NCI-H146 treated with DMSO at 0.1 percent for 48 hours (cell line): ENCODE results near the gene PDE4A.
"Not testable (repeated sequence)": the region's sequence is repeated elsewhere in the genome, so short reads cannot be mapped to it uniquely, and the experiment has no call there.

Experiments used
- DNase-seq: peaks from one replicate; lab custom pipeline; 2025; ENCODE audit not compliant: unreplicated experiment; lab: John Stamatoyannopoulos, UW

The PDE4A gene

DNA sequence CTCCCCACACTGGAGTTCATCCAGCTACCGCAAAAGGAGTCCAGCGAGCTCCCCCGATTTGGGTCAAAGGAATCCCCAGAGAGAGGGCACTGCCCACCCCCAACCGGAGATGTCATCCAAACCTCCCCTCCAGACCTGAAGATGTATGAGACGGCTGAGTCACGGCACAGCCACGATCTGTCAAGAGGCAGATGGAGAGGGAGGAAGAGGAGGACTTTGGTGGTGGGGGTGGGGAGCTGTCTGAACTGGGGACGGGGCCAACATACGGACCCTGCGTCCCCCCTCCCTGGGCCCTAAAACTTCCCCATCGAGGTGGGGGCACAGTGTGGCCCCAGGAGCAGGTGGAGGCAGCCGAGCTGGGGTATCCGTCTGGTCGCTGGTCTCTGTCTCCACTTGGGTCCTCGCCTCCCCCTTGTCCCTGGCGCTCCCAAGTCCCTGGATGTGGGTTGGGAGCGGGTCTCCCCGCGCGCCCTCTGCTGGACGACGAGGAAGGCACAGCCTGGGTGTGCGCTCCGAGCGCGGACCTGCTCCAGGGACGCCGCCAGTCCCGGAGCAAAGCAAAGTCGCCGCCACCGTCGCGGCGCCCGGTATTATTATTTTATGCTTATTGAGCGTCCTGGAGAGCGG, 3.8 kb downstream of the PDE4A start:
- DNase-seq = no peak

DNA sequence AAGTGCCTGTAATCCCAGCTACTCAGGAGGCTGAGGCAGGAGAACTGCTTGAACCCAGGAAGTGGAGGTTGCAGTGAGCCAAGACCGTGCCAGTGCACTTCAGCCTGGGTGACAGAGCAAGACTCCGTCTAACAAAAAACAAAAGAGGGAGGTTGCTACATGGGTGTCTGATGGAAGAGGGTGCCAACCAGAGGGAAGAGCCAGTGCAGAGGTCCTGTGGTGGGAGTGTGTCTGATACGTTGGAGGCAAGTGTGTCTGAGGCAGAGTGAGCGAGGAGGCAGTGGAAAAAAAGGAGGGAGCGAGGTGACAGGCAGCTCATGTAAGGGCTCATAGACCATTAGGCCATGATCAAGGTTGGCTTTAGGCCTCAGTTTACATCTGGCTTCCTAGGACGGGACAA, 6.8 kb downstream of the PDE4A start:
- no peak for DNase-seq

DNA sequence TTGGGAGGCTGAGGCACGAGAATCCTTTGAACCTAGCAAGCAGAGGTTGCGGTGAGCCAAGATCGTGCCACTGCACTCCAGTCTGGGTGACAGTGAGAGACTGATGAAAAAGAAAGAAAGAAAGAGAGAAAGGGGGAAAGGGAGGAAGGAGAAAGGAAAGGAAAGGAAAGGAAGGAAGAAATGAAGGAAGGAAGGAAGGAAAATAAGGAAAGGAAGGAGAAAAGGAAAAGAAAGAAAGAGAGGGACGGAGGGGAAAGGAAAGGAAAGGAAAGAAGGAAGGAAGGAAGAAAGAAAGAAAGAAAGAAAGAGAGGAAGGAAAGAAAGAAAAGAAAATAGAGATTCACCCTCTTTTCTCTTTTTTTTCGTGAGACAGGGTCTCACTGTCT, 8.7 kb downstream of the PDE4A start:
- no peak for DNase-seq

DNA sequence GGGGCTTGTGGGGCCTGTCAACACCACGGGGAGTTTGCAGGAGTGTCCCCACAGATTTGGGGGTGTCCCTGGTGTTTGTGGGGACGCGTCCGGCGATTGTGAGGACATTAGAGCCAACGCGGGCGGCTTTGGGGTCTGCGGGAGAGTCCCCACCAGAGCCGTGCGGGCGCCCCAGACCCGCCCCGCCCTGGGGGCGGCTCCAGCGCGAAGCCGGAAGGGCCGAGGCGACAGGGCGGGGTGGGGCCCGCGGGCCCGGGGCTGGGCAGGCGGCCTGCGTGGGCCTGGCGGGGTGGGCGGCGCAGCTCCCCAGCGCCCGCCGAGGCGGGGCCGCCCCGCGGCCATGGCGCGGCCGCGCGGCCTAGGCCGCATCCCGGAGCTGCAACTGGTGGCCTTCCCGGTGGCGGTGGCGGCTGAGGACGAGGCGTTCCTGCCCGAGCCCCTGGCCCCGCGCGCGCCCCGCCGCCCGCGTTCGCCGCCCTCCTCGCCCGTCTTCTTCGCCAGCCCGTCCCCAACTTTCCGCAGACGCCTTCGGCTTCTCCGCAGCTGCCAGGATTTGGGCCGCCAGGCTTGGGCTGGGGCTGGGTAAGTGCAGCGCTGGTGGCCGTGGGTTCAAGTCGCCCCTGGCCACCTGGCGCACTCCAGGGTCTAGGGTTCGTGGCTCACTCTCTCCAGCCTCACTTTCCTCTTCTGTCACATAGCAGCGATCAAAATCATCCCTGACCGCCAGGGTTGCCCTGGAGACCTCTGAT, 10.3 kb downstream of the PDE4A start:
- no peak for DNase-seq

DNA sequence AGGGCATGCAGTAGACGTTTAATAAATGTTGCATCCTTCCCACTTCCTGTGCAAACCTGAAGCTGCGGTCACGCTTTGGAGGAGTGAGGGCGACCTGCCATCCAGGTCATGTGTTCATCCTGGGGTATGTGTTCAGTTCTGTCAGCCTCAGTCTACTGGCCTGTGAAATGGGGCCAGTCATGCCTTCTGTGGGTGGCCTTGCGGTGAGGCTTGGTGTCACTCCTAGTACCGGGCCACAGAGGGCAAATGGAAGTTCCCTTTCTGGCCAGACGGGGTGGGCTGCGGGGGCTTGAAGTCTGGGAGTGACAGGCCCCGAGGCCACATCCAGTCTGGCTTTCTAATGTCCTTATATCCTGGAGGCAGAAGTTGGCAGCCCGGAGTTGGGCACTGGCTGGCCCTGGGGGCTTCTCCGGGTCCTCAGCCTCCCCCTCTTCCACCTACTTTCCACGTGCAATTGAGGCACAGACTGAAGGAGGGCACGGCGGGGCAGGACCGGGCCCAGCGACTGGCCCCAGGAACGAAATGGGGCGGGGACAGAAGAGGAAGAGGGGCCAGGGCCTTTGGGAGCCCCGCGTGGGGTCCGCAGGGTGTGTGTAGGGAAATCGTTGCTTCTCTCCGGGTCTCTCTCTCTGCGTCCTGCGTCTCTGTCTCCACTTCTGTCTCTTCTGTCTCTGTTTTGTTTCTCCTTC, 11.1 kb downstream of the PDE4A start:
- DNase-seq = no peak

DNA sequence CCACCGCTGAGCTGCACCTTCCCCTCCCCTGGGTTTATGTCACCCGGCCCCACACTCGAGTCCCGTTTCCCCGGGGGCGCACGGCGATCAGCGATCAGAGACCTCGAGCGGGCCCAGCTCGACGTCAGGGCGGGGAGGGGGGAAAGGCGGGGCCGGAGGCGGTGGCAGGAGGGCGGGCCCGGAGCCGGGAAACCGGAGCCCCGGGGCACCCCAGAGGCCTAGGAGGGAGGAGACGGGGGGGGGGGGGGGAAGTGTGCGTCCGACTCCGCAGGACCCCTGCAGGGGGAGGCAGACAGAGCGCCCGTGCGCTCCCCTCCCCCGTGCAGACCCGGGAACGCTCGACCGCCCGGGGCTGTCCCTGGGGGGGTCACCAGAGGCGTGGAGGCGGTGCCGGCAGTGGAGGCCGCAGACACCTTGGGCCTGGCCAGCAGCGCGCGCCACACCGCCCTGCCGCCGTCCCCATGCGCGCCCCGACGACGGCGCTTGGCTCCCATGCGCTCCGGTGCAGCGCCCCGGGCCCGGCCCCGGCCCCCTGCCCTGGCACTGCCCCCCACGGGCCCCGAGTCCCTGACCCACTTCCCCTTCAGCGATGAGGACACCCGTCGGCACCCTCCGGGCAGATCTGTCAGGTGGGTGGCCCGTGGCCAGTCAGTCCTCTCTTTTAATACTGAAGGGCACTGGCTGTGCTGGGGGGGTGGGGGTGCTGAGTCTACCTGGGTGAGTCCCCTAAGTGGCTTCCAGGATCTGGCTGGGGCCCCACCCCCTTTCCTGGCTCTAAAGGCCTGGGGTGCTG, 11.8 kb downstream of the PDE4A start:
- DNase-seq = peak; percentile 16

DNA sequence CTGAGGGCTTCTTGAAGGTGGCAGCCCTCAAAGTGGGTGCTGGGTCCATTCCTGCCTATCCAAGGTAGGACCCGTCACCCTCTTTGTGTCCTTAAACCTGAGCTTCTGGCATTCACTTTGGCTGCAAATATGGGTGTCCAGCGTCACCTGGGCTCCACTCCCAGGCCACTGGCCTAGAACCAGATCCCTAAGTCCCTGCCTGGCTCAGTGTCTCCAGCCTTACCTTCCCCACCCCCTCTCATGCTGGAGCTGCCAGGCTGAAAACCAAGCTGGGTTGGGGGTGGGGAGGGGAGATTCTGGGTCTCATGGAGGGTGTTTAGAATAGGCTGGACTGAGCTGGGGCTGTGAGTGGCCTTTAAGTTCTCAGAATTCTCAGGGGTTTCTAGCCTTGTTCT, 12.4 kb downstream of the PDE4A start:
- DNase-seq = no peak

DNA sequence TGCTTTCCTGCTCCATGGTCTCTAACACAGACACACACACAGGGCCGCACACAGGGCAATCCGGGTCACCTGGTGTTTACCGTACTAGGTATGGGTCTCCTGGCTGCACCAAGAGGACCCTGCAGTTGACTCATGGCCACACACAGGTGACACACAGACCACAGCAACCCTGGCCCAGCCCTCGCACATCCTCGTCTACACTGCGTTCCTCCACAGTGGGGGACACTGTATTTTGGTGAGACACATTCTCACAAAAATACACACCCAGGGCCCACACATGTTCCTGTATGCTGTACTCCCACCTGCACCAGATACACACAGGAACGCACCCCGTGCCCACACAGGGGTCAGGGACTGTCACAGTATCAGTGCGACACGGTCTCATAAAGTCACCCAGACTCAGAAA, 12.8 kb downstream of the PDE4A start:
- no peak for DNase-seq

DNA sequence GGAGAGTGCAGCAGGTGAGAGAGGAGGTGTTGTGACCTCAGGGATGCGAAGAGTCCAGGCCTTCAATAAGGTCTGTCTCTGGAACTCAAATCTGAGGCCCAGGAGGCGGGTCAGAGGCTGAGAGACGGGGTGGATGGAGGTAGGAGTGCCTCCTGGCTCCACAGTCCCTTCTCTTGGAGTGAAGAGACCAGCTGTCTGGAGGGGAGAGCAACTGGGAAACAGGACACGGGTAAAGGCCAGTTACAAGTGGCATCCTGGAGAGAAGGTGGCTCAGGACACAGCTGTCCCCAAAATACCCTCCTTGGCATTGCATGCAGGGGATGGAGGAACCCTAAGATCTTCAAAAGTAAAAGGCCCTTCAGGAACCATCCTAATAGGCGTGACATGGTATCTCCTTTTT, 19.2 kb downstream of the PDE4A start:
- no peak for DNase-seq

DNA sequence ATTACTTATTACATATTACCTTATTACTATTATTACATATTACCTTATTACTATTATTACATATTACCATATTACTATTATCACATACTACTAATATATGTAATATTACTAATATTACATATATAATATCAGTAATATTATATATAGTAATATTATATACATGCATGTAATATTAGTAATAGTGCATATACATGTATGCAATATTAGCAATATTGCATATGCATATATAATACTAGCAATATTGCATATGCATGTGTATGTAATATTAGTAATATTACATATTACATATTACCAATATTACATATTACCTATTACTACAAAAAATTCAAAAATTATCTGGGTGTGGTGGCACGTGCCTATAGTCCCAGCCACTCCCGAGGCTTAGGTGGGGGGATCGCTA, 22.4 kb downstream of the PDE4A start:
- DNase-seq = no peak

DNA sequence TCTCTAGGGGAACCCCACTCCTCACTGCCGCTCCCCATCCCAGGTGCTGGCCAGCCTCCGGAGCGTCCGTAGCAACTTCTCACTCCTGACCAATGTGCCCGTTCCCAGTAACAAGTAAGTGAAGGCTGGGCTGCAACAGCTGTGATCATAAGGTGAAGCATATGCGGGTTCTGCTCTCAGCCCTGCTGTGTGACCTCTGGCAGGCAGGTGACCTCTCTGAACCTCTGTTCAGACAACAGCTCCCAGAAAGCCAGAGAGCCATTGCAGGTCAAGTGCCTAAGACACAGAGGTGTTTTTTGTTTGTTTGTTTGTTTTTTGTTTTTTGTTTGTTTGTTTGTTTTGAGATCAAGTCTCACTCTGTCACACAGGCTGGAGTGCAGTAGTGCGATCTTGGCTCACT, 28.7 kb downstream of the PDE4A start:
- DNase-seq = no peak

DNA sequence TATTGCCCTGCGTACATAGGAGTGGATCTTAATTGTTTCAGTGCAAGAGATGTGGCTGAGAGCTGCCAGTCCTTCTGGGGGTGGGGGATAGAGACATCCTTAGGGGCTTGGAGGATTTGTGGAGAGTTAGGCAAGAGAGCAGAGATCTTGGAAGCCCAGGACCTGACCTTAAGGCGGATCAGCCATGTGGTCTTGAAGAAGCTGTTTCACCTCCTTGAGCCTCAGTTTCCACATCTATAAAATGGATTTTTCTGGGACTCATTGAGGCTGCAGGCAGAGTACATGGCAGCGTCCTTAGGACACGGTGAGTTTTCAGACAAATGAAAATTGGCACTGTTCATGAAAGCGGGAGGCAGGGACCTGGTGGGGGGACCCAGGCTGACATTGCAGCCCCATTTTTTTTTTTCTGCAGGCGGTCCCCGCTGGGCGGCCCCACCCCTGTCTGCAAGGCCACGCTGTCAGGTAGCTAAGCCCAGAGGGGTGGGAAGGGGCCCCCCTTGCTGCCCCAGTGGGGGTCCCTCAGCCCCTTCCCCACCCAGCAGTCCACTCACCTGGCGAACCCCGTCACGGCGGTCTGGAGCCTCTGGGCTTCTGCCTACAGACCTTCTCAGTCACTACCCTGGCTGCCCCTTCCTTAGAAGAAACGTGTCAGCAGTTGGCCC, 30.0 kb downstream of the PDE4A start:
- DNase-seq = no peak

DNA sequence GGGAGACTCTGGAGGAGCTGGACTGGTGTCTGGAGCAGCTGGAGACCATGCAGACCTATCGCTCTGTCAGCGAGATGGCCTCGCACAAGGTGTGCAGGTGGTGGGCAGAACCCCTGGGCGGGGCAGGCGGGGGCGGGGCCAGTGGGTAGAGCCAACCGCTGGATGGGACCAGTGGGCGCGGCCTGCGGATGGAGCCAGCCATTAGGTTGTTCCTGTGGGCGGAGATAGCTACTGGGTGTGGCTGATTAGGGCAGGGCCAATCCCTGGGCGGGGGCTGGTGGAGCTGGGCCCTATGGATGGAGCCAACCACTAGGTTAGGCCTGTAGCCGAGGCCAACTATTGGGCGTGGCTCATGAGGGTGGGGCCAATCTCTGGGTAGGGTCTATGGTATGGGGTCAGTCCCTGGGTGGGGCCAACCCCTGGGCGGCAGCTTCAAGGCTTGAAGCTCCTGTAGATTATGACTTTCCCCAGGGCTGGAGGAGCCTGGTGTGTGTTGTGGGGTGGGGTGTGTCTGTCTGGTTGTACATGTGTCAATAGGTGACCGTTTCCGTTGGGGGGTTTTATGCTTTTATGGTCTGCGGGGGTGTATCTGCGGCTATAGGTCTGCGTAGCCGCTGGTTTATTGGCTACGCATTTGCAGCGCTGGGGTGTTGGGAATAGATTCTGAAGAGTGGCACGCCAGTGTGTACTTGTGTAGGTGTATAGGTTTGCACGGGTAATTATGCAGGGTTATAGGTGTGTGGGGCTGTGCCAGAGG, 30.7 kb downstream of the PDE4A start:
- DNase-seq = no peak

DNA sequence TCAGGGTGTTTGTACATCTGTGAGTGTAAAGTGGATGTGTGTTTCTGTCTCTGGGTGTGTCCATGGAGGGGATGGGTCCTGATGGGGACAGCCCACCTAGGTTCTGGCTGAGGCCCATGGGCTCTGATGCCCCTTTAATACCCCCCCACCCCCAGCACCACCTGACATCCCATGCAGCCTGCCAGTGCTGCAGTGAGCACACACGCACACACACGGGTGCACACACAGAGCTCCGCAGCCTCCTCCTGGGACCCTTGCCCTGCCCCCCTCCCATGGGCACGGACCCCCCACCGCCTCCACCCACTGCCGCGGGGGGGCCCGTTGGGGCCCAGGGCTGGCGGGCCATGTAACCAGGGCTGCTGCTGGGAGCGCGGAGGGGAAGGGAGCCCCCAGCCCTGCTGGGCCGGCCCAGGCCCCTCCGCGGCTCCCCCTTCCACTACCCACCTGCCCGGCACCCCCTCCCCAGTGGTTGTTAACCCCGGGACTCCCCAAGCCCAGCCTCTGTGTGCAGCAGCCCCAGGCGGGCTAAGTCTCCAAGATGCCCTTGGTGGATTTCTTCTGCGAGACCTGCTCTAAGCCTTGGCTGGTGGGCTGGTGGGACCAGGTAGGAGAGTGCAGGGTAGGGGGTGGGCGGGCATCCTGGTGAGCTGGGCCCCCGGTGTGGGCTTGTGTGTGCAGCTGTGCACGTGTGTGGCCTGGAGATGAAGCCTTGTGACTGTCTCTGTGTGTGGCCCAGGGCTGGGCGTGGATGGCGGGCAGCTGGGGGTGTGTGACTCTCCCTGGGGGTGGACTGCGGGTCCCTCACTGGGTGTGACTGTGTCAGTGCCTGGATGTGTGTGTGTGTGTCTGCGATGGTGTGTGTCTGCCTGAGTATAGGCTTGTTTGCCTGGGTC, 32.6 kb downstream of the PDE4A start:
- DNase-seq = no peak

DNA sequence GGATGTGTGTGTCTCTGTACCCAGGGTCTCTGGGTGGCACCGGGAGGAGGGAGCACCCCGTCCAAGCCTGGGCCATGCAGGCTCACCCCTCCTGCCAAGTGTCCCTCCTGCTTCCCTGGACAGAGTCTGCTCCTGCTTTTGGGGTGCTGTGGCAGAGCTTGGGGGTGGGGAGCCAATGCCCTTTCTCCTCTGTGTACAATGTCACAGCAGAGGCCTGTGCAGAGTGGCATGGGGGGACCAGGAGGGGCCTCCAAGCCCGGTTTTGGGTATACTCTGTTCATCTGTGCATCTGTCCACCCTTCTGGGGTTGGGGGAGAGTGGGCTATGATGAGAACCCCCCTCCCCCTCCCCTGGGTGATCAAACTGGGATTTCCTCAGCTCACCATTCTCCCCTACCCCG, 33.5 kb downstream of the PDE4A start:
- DNase-seq = no peak

DNA sequence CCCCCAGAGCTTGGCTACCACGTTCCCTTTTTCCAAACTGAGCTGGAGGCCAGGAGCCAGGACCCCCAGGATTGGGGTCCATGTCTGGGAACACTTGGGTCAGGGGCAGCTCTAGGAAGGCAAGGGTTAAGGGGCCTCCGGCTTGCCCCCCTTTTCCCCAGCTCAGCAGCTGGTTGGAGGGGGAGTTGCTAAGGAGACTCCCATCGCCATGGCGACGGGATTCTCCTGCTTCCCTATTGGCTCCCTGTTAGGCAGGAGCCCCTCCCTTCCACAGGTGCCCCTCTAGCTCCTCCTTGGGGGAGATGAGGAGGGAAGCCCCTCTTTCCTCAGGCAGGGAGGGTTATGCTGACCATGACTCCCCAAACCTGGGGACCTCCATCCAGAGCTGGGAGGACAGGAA, 33.9 kb downstream of the PDE4A start:
- no peak for DNase-seq

DNA sequence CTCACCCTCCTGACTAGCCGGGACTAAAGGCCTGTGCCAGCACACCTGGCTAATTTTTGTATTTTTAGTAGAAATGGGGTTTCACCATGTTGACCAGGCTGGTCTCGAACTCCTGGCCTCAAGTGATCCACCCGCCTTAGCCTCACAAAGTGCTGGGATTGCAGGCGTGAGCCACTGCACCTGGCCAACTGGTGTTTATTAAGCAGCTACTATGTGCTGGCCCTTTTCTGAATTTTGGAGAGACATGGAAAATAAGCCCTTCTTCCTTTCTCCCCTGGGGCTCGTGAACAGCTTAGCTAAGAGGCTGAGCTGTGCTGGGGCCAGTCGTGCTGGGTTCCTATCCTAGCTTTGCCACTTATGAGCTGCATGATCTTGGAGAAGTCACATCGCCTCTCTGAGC, 38.4 kb downstream of the PDE4A start:
- not testable (repeated sequence) for DNase-seq

DNA sequence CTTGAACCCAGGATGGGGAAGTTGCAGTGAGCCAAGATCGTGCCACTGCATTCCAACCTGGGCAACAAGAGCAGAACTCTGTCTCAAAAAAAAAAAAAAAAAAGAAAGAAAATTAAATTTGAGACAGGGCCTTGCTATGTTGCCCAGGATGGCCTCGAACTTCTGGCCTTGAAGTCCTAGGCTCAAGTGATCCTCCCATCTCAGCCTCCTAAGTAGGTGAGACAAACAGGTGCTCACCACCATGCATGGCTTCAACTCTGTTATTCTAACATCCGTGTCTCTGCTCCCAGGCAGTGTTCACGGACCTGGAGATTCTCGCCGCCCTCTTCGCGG, 40.3 kb downstream of the PDE4A start:
- no peak for DNase-seq
